ENCODE data around the gene SMG6.

DNA sequence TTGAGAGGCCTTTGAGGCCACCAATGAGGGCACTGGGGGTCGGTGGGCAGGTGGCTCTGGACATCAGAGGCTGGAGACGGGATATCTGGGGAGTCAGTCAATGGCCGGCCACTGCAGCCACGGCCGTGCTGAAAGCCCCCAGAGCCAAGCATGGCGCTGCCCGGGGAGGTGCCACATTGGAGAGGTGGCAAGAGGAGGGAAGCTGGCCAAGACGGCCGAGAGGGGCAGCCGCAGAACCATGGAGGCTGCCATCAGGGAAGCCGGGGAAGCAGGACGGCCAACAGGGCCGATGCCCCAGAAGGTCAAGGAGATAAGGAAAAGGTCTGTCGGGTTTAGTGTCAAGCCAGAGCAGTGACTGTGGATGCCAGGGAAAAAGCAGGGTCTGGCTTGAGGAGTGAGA lies 288.3 kb downstream of the SMG6 start:
- TF ChIP-seq, protein P1, sequence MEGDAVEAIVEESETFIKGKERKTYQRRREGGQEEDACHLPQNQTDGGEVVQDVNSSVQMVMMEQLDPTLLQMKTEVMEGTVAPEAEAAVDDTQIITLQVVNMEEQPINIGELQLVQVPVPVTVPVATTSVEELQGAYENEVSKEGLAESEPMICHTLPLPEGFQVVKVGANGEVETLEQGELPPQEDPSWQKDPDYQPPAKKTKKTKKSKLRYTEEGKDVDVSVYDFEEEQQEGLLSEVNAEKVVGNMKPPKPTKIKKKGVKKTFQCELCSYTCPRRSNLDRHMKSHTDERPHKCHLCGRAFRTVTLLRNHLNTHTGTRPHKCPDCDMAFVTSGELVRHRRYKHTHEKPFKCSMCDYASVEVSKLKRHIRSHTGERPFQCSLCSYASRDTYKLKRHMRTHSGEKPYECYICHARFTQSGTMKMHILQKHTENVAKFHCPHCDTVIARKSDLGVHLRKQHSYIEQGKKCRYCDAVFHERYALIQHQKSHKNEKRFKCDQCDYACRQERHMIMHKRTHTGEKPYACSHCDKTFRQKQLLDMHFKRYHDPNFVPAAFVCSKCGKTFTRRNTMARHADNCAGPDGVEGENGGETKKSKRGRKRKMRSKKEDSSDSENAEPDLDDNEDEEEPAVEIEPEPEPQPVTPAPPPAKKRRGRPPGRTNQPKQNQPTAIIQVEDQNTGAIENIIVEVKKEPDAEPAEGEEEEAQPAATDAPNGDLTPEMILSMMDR (IDR thresholded peaks at IDR 0.05) = no peak
- no peak for TF ChIP-seq POLR2A (IDR thresholded peaks at IDR 0.05)

All from uterus (tissue), 2 donors.